ENCODE data around the gene SPARCL1. TPM values are rescaled to one million over a fixed set of nuclear protein-coding genes. Genes with fewer than 3 reads are reported as not detected.
"Not testable (repeated sequence)": the region's sequence is repeated elsewhere in the genome, so short reads cannot be mapped to it uniquely, and the experiment has no call there.

The SPARCL1 gene
- total RNA-seq, 1 donor from 2014 or later: 6.3 TPM

DNA sequence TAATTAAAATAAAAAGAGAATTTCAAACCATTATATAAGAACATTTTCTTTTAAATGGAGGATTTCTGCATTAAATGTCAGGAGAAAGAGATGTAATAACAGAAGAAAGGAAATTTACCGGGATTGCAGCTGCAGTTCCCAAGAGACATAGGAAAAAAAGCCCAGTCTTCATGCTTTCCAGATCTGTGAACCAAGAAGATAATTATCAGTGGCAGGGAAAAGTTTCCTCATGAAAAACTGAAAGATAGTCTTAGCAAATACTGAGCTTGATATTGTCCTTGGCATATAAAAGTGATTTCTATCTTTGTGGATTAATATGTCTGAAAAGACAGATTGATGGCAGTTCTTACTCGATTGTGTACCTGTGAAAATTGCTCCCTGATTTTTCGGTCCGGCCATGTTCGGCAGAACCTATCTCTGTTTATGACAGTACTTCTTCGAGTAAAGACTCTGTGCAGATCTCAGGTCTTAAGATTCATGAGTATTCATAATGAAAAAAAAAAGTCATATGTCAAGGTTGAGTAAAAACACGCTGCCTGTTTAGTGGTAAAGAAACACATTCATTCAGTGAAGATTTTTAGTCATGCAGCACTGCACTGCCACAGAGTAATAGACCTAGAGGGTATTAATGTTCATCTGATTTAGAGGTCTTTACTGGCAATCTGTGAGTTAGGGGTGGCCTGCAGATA, 29.6 kb downstream of the SPARCL1 start:
- DNase-seq (ENCODE audit: low spot score in 2 of 2, unreplicated experiment in 2 of 2): no peak
- no peaks in the 10 kb centered on the region for H3K36me3 Mint-ChIP-seq
- TF ChIP-seq, protein P1, sequence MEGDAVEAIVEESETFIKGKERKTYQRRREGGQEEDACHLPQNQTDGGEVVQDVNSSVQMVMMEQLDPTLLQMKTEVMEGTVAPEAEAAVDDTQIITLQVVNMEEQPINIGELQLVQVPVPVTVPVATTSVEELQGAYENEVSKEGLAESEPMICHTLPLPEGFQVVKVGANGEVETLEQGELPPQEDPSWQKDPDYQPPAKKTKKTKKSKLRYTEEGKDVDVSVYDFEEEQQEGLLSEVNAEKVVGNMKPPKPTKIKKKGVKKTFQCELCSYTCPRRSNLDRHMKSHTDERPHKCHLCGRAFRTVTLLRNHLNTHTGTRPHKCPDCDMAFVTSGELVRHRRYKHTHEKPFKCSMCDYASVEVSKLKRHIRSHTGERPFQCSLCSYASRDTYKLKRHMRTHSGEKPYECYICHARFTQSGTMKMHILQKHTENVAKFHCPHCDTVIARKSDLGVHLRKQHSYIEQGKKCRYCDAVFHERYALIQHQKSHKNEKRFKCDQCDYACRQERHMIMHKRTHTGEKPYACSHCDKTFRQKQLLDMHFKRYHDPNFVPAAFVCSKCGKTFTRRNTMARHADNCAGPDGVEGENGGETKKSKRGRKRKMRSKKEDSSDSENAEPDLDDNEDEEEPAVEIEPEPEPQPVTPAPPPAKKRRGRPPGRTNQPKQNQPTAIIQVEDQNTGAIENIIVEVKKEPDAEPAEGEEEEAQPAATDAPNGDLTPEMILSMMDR (IDR thresholded peaks at IDR 0.05; ENCODE audit: unreplicated experiment): no peak
- H3K4me1 Mint-ChIP-seq: peaks cover 22% of the 10 kb centered on the region
- H3K27ac Mint-ChIP-seq: no peak overlapping the region
- no peaks in the 10 kb centered on the region for H3K9me3 Mint-ChIP-seq
- no peaks in the 10 kb centered on the region for H3K27me3 Mint-ChIP-seq (ENCODE audit: low read depth)
- H3K4me3 Mint-ChIP-seq: no peak overlapping the region

DNA sequence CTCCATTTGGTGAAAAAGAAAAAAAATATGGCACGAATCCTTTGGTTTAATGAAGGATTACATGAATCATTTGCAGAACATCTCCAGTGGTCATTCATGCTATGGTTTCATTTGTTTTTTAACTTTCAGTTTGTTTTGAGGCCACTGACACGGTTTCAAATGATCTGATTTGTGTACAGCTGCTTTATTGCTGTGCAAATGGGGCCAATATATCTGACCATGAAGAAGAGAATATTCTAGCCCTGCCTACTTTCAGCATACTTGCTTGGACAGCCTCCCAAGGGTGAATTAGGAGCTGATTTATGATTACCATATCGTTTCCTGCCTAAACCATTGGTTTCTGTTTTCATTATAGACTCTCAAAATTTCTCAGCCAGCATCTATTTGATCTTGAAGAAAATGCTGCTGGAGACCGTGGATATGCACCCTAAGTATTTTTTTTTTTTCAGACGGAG, 30.7 kb downstream of the SPARCL1 start:
- TF ChIP-seq, protein P1 (IDR thresholded peaks at IDR 0.05; ENCODE audit: unreplicated experiment): no peak
- H3K9me3 Mint-ChIP-seq: peaks cover 6% of the 10 kb centered on the region
- H3K36me3 Mint-ChIP-seq: peaks cover 6% of the 10 kb centered on the region
- no peak overlapping the region for H3K4me3 Mint-ChIP-seq
- peaks cover 22% of the 10 kb centered on the region for H3K4me1 Mint-ChIP-seq
- H3K27me3 Mint-ChIP-seq (ENCODE audit: low read depth): no peaks in the 10 kb centered on the region
- no peak overlapping the region for H3K27ac Mint-ChIP-seq
- no peak for DNase-seq (ENCODE audit: low spot score in 2 of 2, unreplicated experiment in 2 of 2)

DNA sequence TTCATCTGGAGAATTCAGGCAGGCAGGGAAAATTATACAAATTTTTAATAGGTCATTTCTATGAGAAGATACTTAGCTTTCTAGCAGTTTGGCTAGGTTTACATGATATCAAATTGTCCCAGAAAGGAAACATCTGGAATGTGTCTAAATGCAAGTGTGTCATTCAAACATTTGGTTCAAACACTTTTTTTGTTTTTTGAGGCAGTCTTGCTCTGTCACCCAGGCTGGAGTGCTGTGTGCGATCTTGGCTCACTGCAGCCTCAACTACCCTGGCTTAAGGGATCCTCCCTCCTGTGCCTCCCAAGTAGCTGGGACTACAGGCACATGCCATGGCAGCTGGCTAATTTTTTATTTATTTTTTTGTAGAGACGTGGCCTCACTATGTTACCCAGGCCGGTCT, 31.6 kb downstream of the SPARCL1 start:
- Mint-ChIP-seq H3K27ac (no peak overlapping the region), H3K9me3 (peaks cover 6% of the 10 kb centered on the region), H3K27me3 (ENCODE audit: low read depth) (no peaks in the 10 kb centered on the region), H3K36me3 (peaks cover 6% of the 10 kb centered on the region), H3K4me3 (no peak overlapping the region), H3K4me1 (peaks cover 18% of the 10 kb centered on the region)
- no peak for DNase-seq (ENCODE audit: low spot score in 2 of 2, unreplicated experiment in 2 of 2)
- TF ChIP-seq, protein P1 (IDR thresholded peaks at IDR 0.05; ENCODE audit: unreplicated experiment): no peak

DNA sequence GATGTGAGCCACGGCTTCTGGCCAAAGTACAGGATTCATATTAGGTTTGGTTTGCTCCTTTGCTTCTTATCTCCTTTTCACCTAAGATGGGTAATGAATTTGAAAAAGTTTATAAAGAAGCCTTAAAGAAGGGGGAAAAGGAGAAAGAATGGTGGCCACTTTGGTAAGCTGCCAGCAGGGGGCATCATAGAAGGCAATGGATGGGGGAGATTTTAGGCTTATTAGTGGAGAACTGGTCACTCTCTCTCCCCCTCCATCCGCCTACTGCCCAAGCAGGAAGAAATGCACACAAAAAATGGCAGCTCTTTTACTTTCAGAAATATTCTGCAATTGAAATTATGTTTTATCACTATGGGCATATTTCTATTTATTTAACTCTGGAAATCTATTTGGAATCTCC, 32.0 kb downstream of the SPARCL1 start:
- H3K9me3 Mint-ChIP-seq: peaks cover 6% of the 10 kb centered on the region
- DNase-seq (ENCODE audit: low spot score in 2 of 2, unreplicated experiment in 2 of 2): no peak
- no peak overlapping the region for H3K4me3 Mint-ChIP-seq
- peaks cover 6% of the 10 kb centered on the region for H3K36me3 Mint-ChIP-seq
- peaks cover 14% of the 10 kb centered on the region for H3K4me1 Mint-ChIP-seq
- TF ChIP-seq, protein P1 (IDR thresholded peaks at IDR 0.05; ENCODE audit: unreplicated experiment): peak; percentile 49
- H3K27ac Mint-ChIP-seq: no peak overlapping the region
- no peaks in the 10 kb centered on the region for H3K27me3 Mint-ChIP-seq (ENCODE audit: low read depth)

- peaks cover 3% of the 10 kb centered on the region for H3K4me1 Mint-ChIP-seq
- TF ChIP-seq, protein P1 (IDR thresholded peaks at IDR 0.05; ENCODE audit: unreplicated experiment): no peak
- no peak overlapping the region for H3K4me3 Mint-ChIP-seq
Measured at GRCh38 chr4:87493115-87493514, 36.1 kb downstream of the SPARCL1 start.

GRCh38 chr4:87491851-87492250, 37.3 kb downstream of the SPARCL1 start:
- not testable (repeated sequence) for H3K4me3 Mint-ChIP-seq; DNase-seq (ENCODE audit: low spot score in 2 of 2, unreplicated experiment in 2 of 2); H3K4me1 Mint-ChIP-seq; H3K27ac Mint-ChIP-seq; H3K27me3 Mint-ChIP-seq (ENCODE audit: low read depth)
- peaks cover 20% of the 10 kb centered on the region for H3K36me3 Mint-ChIP-seq
- H3K9me3 Mint-ChIP-seq: peaks cover 20% of the 10 kb centered on the region

More at GRCh38 chr4:87493115-87493514, 36.1 kb downstream of the SPARCL1 start:
- Mint-ChIP-seq H3K36me3 (peaks cover 12% of the 10 kb centered on the region), H3K27me3 (ENCODE audit: low read depth) (no peaks in the 10 kb centered on the region), H3K27ac (no peak overlapping the region), H3K9me3 (peaks cover 10% of the 10 kb centered on the region)
- no peak for DNase-seq (ENCODE audit: low spot score in 2 of 2, unreplicated experiment in 2 of 2)
